Right lobe of liver (tissue), 6 donors: ENCODE data around the gene ZFC3H1. TPM values are rescaled to one million over a fixed set of nuclear protein-coding genes. Genes with fewer than 3 reads are reported as not detected.

Source experiments
- ATAC-seq, 4 donors: fragments of 200-7000 bp; cut with Tn5 transposase; one replicate each; pipeline ENCODE4 v1.9.1; 2020; ENCODE audit warnings: mild to moderate bottlenecking in 4 of 4, moderate library complexity in 4 of 4
- DNase-seq, 3 donors: peaks; one replicate each; pipeline ENCODE4 v3.0.0-alpha.2; 2020
- H3K27ac ChIP-seq, 3 donors: fragments of 200-600 bp; one replicate each; pipeline ENCODE4 v1.8.0; 2022
- H3K27me3 ChIP-seq, 2 donors: fragments of 200-600 bp; one replicate each; pipeline ENCODE4 v1.8.0; 2022
- H3K36me3 ChIP-seq, 4 donors: fragments of 200-600 bp; sonication (generic) in 1 of 4; one replicate each; pipeline versions ENCODE4 v1.5.1 to v1.8.0; 2017 to 2022; ENCODE audit warnings: control low read depth in 1 of 4
- H3K4me1 ChIP-seq, 4 donors: fragments of 200-600 bp; sonication (generic) in 1 of 4; one replicate each; pipeline versions ENCODE4 v1.5.1 to v1.8.0; 2017 to 2022; ENCODE audit warnings: control low read depth in 1 of 4
- H3K4me3 ChIP-seq, 3 donors: fragments of 200-600 bp; one replicate each; pipeline ENCODE4 v1.8.0; 2022
- H3K9me3 ChIP-seq, 4 donors: fragments of 200-600 bp; sonication (generic) in 1 of 4; one replicate each; pipeline versions ENCODE4 v1.5.1 to v1.8.0; 2017 to 2022; ENCODE audit warnings: control low read depth in 1 of 4
- POLR2A ChIP-seq: fragments of 450-650 bp; IDR thresholded peaks from one replicate; pipeline ENCODE4 v1.6.1; 2017; ENCODE audit warnings: antibody characterized with exemption, mild to moderate bottlenecking
- WGBS: methylation state at CpG from one replicate; pipeline ENCODE4 v1.1.6; 2018; ENCODE audit warnings: low coverage, low lambda C conversion rate; ENCODE audit not compliant: insufficient coverage; ENCODE audit errors: missing lambda C conversion rate; 5-methylcytosine and 5-hydroxymethylcytosine counted together
- intact Hi-C, 2 donors: fragments of 100-400 bp; cut with DNase I; formaldehyde crosslinking; loops; one replicate each; pipeline versions ENCODE4 v1.11.2 to v1.14.1; 2022
- total RNA-seq, 6 experiments: library from RNA; depleted of rRNA in 2 of 6; stranded (reverse); fragments of >200 nt in 2 of 6; fragmentation: NEBNext Ultra II Directional in 3 of 6; extraction: Animal tissue kit (Norgen Biotek cat#: 25700) in 3 of 6; gene quantifications; one replicate each; pipeline versions ENCODE4 v1.1.0 to v1.2.4, GENCODE V29; 2016 to 2023
- TF ChIP-seq, protein P1 (sequence below), 4 donors: fragments of 200-600 bp in 3 of 4; fragments of 450-650 bp in 1 of 4; IDR thresholded peaks; one replicate each; pipeline versions ENCODE4 v1.5.1 to v1.8.0; 2016 to 2022; ENCODE audit warnings: antibody characterized with exemption in 4 of 4, mild to moderate bottlenecking in 2 of 4
- donor health status: DM: no; HTN: yes; CAD: no.
- donor health status: DM: no; HTN: no; CAD: no.
- donor health status: DM: no; HTN: no; CAD: no.
- donor health status: DM: no; HTN: yes; CAD: no.
- donor health status: DM: no; HTN: yes; CAD: no.

ZFC3H1 gene
- total RNA-seq, 6 experiments from 2014 or later: 13.0 to 27.3 (median 19.1) TPM

DNA sequence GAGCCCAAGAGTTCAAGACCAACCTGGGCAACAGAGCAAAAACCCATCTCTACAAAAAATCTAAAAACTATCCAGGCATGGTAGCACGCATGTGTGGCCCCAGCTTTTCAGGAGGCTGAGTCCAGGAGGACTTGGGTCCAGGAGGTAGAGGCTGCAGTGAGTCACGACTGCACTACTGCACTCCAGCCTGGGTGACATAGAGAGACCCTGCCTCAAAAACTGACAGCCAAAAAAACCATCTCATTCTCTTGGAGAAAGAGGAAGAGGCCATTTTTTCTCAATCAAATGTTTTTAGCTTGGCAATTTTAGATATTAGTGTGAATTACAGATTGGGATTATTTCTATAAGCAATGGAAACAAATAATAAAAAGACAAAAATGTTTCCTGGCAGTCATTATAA is 38.2 kb downstream of the ZFC3H1 start:
- 100% methylated on average over 2 of the region's 2 CpGs for WGBS
- Histone ChIP-seq H3K27ac (no peak overlapping the region), H3K4me3 (no peak overlapping the region), H3K27me3 (no peaks in the 10 kb centered on the region), H3K9me3 (no peaks in the 10 kb centered on the region), H3K4me1 (no peaks in the 10 kb centered on the region), H3K36me3 (peaks cover 10 to 91% (median 40%) of the 10 kb centered on the region in 4 donors)
- intact Hi-C loops: no loop called here
- DNase-seq: no peak
- TF ChIP-seq, protein P1, sequence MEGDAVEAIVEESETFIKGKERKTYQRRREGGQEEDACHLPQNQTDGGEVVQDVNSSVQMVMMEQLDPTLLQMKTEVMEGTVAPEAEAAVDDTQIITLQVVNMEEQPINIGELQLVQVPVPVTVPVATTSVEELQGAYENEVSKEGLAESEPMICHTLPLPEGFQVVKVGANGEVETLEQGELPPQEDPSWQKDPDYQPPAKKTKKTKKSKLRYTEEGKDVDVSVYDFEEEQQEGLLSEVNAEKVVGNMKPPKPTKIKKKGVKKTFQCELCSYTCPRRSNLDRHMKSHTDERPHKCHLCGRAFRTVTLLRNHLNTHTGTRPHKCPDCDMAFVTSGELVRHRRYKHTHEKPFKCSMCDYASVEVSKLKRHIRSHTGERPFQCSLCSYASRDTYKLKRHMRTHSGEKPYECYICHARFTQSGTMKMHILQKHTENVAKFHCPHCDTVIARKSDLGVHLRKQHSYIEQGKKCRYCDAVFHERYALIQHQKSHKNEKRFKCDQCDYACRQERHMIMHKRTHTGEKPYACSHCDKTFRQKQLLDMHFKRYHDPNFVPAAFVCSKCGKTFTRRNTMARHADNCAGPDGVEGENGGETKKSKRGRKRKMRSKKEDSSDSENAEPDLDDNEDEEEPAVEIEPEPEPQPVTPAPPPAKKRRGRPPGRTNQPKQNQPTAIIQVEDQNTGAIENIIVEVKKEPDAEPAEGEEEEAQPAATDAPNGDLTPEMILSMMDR (IDR thresholded peaks at IDR 0.05): no peak
- no peak for TF ChIP-seq POLR2A
- no peak for ATAC-seq

DNA sequence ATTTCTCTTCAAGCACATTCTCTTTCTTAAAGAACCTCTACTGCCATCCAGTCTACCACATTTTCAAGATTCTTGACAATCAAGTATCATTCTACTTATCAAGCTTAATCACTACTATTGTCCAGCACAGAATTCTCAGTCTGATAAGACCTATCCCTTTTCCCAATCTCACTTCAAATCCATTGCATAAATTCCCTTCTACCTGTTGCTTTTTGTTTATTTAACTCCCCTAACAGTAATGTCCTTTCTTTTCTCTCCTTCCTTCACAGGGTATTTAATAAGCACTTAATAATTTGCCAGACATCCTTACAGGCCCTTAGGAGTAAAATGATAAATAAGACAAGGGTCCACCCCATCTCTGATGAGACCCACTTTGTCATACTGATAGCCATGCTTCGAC is 41.7 kb downstream of the ZFC3H1 start:
- DNase-seq (no peak), ATAC-seq (no peak)
- Histone ChIP-seq H3K27me3 (no peaks in the 10 kb centered on the region), H3K9me3 (no peaks in the 10 kb centered on the region), H3K36me3 (peaks cover 9 to 95% (median 34%) of the 10 kb centered on the region in 4 donors), H3K4me3 (no peak overlapping the region), H3K27ac (no peak overlapping the region), H3K4me1 (no peaks in the 10 kb centered on the region)
- WGBS: 100% methylated on average over 1 of the region's 1 CpG
- intact Hi-C loops: no loop called here
- no peak for TF ChIP-seq POLR2A
- TF ChIP-seq, protein P1 (IDR thresholded peaks at IDR 0.05): no peak

- peaks cover 0 to 87% (median 33%) of the 10 kb centered on the region in 4 donors for H3K36me3 ChIP-seq
- ATAC-seq: peak in 1 of 4 donors; percentile 20
Observed at GRCh38 chr12:71610031-71610795, 53.4 kb downstream of the ZFC3H1 start.

DNA sequence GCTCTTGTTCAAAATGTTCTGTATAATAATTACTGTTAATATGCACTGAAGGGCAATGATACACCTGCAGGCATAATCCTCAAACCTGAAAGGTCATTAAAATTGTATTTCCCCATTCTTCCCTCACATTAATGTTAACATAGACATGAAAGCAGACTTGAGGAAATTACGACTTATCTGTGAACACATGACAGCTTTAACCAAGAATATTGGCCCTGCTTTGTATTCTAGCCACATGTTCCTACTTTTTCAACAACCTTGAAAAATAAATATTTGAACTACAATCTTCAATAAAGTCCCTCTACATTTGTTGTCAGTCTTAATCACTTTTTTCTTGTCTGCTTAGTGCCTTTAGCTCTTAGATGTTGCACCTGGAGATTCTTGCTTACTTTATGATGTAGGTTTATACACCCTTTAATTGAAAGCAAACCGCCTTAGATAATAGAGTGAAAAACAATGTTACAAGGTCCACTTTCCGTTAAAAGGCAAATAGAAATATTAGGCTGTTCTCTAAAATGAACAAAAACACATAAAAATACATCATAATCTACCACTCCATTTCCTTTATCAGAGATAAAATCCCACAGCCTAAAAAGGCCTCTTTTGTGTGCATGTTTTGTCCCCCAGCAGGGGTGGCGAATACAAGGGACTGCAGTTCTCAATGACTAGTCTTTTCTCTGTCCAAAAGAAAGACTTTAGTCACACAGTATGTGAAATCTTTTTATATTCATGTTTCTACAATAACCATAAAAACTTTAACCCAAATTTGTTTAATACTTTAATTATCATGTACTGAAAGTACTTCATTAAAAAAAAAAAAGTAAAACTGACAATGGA is 55.9 kb downstream of the ZFC3H1 start:
- WGBS: 87% methylated on average over 4 of the region's 4 CpGs
- Histone ChIP-seq H3K27me3 (no peaks in the 10 kb centered on the region), H3K36me3 (peaks cover 0 to 62% (median 16%) of the 10 kb centered on the region in 4 donors), H3K4me3 (no peak overlapping the region), H3K27ac (no peak overlapping the region), H3K9me3 (no peaks in the 10 kb centered on the region), H3K4me1 (peaks cover 0 to 8% (median 0%) of the 10 kb centered on the region in 4 donors)
- intact Hi-C loops: no loop called here
- TF ChIP-seq, protein P1 (IDR thresholded peaks at IDR 0.05): no peak
- no peak for TF ChIP-seq POLR2A
- no peak for ATAC-seq
- no peak for DNase-seq

More at GRCh38 chr12:71610031-71610795, 53.4 kb downstream of the ZFC3H1 start:
- DNase-seq: no peak
- intact Hi-C loops: no loop called here
- Histone ChIP-seq H3K4me3 (no peak overlapping the region), H3K27ac (no peak overlapping the region), H3K27me3 (no peaks in the 10 kb centered on the region), H3K4me1 (peaks cover 0 to 6% (median 0%) of the 10 kb centered on the region in 4 donors), H3K9me3 (no peaks in the 10 kb centered on the region)
- TF ChIP-seq POLR2A: no peak
- TF ChIP-seq, protein P1 (IDR thresholded peaks at IDR 0.05): no peak
- WGBS: 66% methylated on average over 6 of the region's 6 CpGs
